KOPT-K1 (cell line): ENCODE data around the gene ATXN7L2.

Experiments used
- H3K27ac ChIP-seq: fragments of 200-600 bp; sonication (generic); 2 replicates; pipeline ENCODE4 v1.5.1; 2016; ENCODE audit warnings: antibody characterized with exemption, mild to moderate bottlenecking, low read depth, low read length; ENCODE audit not compliant: poor library complexity, severe bottlenecking
- H3K36me3 ChIP-seq: fragments of 200-600 bp; sonication (generic); 2 replicates; pipeline ENCODE4 v1.5.1; 2017; ENCODE audit warnings: antibody characterized with exemption, mild to moderate bottlenecking, low read length, moderate library complexity; ENCODE audit not compliant: insufficient read depth
- H3K9me3 ChIP-seq: fragments of 200-600 bp; sonication (generic); 2 replicates; pipeline ENCODE4 v1.5.1; 2017; ENCODE audit warnings: antibody characterized with exemption, low read length, mild to moderate bottlenecking; ENCODE audit not compliant: insufficient read depth, poor library complexity, severe bottlenecking

Gene ATXN7L2

DNA sequence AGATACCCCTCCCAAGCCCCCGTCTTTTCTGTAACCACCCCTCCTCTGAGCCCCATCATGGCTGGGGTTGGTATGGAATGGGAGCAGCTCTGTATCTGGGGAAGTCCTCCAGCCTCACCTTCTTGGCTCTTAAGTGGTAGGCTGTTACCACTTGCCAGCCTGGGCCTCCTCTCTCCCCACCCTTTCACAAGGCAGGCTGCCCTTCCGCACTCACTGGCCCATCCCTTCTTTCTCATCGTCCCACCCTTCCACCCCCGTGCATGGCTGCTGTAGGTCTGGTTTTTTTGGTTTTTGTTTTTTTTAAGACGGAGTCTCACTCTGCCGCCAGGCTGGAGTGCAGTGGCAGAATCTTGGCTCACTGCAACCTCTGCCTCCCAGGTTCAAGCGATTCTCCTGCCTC, 15.4 kb downstream of the ATXN7L2 start:
- Histone ChIP-seq H3K36me3 (peaks cover 44% of the 10 kb centered on the region), H3K9me3 (no peaks in the 10 kb centered on the region), H3K27ac (no peak overlapping the region)

- peaks cover 44% of the 10 kb centered on the region for H3K36me3 ChIP-seq
- H3K27ac ChIP-seq = no peak overlapping the region
- H3K9me3 ChIP-seq = no peaks in the 10 kb centered on the region
These were observed 16.2 kb downstream of the ATXN7L2 start for GRCh38 chr1:109499661-109500536.

- H3K27ac ChIP-seq = peak overlapping the region; percentile 48
- no peaks in the 10 kb centered on the region for H3K9me3 ChIP-seq
These were observed 17.3 kb downstream of the ATXN7L2 start for GRCh38 chr1:109500941-109501381.

GRCh38 chr1:109501644-109502363, 18.1 kb downstream of the ATXN7L2 start:
- Histone ChIP-seq H3K9me3 (no peaks in the 10 kb centered on the region), H3K27ac (peak overlapping the region; percentile 48), H3K36me3 (peaks cover 30% of the 10 kb centered on the region)

More at GRCh38 chr1:109500941-109501381, 17.3 kb downstream of the ATXN7L2 start:
- H3K36me3 ChIP-seq = peaks cover 39% of the 10 kb centered on the region

DNA sequence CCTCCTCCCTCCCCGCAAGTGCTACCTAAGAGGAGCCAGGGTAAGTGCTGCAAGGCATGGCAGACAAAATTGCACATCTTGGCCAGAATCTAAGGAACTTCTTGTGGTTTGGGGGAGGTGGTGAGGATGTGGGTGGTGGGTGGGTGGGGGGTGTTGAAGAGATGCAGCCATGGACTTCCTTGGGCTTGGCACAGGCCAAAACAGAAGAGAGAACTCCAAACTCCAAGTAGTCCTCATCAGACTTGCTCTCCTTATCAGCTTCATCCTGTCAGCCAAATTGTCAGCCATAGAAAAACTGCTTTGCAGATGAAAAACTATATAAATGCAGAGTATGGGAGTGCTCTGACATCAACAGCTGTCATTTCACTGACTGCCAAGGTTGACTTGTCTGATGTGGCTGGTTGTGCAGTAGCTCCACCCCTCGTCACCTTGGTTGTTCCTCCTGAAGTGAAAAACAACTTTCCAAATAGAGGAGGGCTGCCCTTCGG, 18.7 kb downstream of the ATXN7L2 start:
- H3K27ac ChIP-seq = peak overlapping the region; percentile 48
- peaks cover 24% of the 10 kb centered on the region for H3K36me3 ChIP-seq
- H3K9me3 ChIP-seq = no peaks in the 10 kb centered on the region

DNA sequence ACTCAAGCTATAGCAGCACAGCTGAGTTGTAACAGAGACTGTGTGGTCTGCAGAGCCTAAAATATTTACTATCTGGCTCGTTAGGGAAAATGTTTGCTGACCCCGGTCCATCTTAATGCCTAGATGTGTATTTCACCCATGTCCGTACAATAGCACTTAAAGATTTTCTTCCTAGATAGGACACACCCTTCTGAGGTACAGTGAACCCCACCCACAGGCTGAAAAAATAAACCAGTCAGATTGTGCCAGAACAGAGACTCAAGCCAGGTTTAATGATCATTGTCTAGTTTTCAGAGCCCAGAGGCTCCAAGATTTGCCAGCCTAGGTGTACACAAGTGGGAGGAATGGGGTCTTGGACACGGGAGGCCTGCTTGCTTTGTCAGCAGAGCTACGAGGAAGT, 20.2 kb downstream of the ATXN7L2 start:
- Histone ChIP-seq H3K27ac (no peak overlapping the region), H3K9me3 (no peaks in the 10 kb centered on the region), H3K36me3 (peaks cover 17% of the 10 kb centered on the region)

DNA sequence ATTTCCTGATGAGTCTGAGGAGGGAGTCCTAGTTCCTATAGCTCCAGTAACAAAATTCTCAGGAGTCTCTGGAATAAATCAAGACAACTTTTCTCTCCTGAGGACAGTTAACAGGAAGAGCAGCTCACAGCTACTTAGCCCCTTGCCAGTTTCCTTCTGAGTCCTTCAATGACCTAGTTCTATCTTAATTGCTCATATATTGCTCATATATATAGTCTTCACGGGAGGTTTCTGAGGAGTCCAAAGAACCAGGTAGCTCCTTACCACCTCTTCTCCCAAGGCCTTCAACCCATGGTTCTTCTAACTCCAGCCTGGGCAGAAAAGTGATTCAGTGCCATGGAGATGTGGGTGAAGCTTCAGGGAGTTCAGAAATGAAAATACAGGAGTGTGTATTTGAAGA, 21.3 kb downstream of the ATXN7L2 start:
- H3K36me3 ChIP-seq = peaks cover 13% of the 10 kb centered on the region
- H3K9me3 ChIP-seq = no peaks in the 10 kb centered on the region
- H3K27ac ChIP-seq = no peak overlapping the region

DNA sequence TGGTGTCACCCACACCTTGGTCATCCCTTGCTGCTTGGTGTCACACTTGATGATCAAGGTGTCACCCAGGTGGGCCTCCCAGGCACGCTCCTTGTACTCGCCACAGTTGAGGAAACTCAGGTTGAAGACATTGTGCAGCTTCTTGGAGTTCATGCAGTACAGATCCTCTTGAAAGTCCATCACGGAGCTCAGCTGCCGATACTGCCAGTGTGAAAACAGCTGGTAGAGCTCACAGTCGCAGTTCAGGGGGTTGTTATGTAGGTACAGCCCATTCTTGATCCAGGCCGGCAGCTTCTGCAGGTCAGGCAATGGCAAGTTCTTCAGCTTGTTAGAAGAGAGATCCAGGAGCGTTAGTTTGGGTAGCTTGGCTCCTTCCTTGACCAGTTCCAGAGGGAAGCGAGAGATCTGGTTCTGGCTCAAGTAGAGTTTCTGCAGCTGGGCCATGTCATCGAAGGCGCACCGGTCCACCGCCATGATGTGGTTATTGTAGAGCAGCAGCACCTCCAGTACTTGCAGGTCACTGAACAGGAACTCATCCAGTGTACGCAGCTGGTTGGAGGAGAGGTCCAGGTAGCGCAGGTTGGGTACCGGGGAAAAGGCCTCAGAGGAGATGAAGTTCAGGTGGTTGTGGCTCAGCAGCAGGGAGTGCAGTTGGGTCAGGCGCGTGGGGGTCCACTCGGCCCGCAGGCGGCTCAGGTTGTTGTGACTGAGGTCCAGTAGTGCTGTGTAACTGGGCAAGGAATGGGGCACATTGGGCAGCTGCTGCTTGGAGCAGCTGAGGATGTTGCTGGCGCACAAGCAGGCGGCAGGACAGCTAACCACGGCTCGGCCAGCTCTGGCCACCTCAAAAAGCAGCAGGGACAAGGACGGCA, 24.5 kb downstream of the ATXN7L2 start:
- Histone ChIP-seq H3K9me3 (no peaks in the 10 kb centered on the region), H3K36me3 (no peaks in the 10 kb centered on the region), H3K27ac (no peak overlapping the region)

- Histone ChIP-seq H3K9me3 (no peaks in the 10 kb centered on the region), H3K27ac (no peak overlapping the region), H3K36me3 (no peaks in the 10 kb centered on the region)
These were observed 25.1 kb downstream of the ATXN7L2 start for GRCh38 chr1:109508873-109509175.

DNA sequence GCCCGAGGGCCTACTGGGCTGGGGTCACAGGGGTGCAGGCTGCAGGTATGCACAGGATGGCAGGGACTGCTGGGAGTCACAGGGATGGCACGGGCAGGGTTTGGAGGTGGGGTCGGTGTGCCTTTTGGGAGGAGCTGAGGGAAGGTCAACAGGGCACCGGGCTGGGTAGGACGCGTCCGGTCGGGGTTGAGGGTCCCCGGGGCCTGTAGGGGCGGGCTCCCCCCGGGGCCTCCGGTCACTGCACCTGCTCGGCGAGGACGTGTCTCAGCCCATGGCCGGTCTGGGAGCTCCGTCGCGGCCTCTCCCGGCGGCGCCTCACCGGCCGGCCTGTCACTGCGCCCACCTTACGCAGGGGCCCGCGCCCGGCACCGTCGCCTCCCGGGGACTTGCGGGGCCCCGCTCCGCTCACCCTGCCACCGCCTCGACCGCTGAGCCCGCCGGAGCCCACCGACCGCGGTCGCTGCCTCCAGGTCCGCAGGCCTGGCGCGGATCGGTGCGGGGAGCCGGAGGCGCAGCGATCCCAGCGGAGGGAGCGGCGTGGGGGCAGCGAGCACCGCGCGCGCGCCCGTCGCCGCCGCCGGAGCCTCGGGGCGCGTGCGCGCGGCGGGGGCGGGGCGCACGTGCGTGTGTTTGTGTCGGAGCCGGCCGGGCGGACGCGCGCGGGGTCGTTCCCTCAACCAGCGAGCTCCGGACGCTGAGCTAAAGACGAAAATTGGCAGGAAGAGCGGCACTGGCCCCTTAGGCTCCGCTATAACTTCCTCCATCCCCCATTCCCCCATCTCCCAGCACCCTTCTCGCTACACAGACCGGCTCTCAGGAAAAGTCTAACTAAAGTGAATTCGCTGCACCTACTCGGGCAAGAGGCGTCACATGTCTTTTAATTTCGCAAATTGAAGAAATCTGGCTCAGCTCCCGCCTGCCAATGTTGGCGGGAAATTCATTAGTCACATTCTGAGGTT, 25.8 kb downstream of the ATXN7L2 start, which contains the start of gene AMIGO1:
Gene AMIGO1, minus strand, starts transcription at position 552 of the 959 bp plus-strand sequence. CDS start 815 bp downstream, outside the sequence.
- H3K27ac ChIP-seq = no peak within 1 kb of the TSS
- H3K36me3 ChIP-seq = no peaks in the 10 kb centered on the region
- H3K9me3 ChIP-seq = no peaks in the 10 kb centered on the region

DNA sequence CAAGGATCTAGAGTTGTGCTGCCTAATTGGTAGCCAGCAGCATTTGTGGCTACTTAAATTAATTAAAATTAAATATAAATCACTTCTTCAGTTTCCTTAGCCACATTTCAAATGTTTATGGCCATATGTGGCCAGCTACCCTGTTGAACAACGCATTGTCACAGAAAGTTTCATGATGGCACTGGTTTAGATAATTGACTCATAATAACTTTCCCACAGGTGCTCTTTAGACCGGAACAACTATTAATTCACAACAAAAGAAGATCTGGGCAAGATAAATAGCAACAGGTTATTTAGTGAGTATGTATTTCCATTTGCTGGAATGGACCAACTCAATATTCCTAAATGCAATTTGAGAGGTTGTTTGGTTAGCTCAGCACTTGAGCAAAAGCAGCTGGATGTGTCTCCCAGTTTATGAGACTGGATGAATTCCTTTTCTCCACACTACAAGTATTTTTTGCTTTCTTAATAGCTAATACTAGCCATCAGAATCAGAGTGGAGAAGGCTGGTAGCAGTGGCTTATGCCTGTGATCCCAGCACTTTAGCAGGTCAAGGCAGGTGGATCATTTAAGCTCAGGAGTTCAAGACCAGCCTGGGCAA, 29.5 kb downstream of the ATXN7L2 start:
- H3K27ac ChIP-seq = no peak overlapping the region
- no peaks in the 10 kb centered on the region for H3K36me3 ChIP-seq
- no peaks in the 10 kb centered on the region for H3K9me3 ChIP-seq

DNA sequence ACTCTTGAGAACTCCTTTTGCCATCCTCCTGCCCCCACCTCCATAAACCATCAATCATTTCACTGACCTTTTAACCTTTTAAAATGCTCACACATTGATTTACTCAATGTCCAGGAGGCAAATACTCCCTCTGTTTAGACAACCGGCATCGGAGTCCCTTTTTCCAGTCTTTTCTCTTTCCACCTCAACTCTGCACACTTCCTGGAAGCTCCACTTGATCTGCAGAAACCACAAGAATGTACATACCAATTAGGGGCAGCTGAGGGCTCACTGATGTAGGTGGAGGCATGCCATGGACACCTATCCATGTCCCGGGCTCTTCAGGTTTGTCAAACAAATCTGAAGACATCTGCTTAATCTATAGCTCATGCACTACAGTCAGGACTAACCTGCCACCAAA, 31.1 kb downstream of the ATXN7L2 start:
- no peaks in the 10 kb centered on the region for H3K9me3 ChIP-seq
- no peak overlapping the region for H3K27ac ChIP-seq
- H3K36me3 ChIP-seq = no peaks in the 10 kb centered on the region

DNA sequence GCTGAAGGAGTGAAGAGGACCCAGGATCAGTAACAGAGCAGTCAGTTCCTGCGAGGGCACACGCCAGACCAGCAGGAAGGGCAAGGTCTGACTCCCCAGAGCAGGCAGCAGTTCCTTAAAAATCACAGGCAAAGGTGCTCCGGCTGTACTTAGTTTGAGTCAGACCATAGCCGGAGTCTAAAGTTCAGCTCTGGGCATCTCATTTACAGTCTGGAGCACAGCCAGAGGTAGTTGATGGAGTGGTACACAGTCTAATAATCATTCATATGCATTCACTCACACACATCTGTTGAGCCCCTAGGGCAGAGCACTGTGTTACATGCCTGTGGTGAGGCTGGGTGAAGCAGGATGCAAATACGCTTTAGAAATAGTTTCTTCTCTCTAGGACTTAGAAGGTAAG, 33.2 kb downstream of the ATXN7L2 start:
- Histone ChIP-seq H3K9me3 (no peaks in the 10 kb centered on the region), H3K36me3 (no peaks in the 10 kb centered on the region), H3K27ac (no peak overlapping the region)
